ENCODE results near the gene AXIN1. TPM values are rescaled to one million over a fixed set of nuclear protein-coding genes. Genes with fewer than 3 reads are reported as not detected.

The AXIN1 gene
- total and polyA plus RNA-seq, 2 donors (not counting 3 experiments of a cell fraction or from before 2014, with no cell fraction given) = 8.3 to 21.9 TPM

- H3K9me1 ChIP-seq (replicated peaks; ENCODE audit: control insufficient read depth, extremely low read depth, insufficient read depth, low read length) = no peaks in the 10 kb centered on the region
- CTCF ChIA-PET = no interaction called here
- peaks cover 8% of the 10 kb centered on the region for H3K4me1 ChIP-seq (ENCODE audit: control insufficient read depth, extremely low read depth, insufficient read depth, low read length)
- BruUV-seq (replicated peaks) = no TSS peak
- H3K9me3 ChIP-seq (replicated peaks; ENCODE audit: control insufficient read depth, insufficient read depth, low read length) = no peaks in the 10 kb centered on the region
- POLR2A ChIA-PET = no interaction called here
- no peaks in the 10 kb centered on the region for H3K79me2 ChIP-seq (ENCODE audit: control insufficient read depth, insufficient read depth, low read length)
- H3K4me2 ChIP-seq (ENCODE audit: insufficient read depth, low read length) = no peak overlapping the region
- dilution Hi-C loops (cut with MboI; ENCODE audit: extremely low pct_ligation_motif_present, low sequenced_read_pairs) = no loop called here
- intact Hi-C loops (cut with micrococcal nuclease) = no loop called here
- H4K20me1 ChIP-seq (replicated peaks; ENCODE audit: control insufficient read depth, extremely low read depth, insufficient read depth, low read length) = no peaks in the 10 kb centered on the region
- DNase-seq (ENCODE audit: low read depth, low spot score) (no peak), FAIRE-seq (no peak)
- H3K27ac ChIP-seq (ENCODE audit: insufficient read depth, low read depth, low read length) = no peak overlapping the region
- TF ChIP-seq MAX (IDR thresholded peaks at IDR 0.05; ENCODE audit: insufficient read depth, insufficient read length) (no peak), CTCF (IDR thresholded peaks at IDR 0.05; ENCODE audit: extremely low read depth in 1 of 2, insufficient read depth in 1 of 2, low read depth in 1 of 2, low read length in 2 of 2) (no peak), POLR2A (IDR thresholded peaks at IDR 0.05; ENCODE audit: low read depth, low read length) (no peak), GATA2 (IDR thresholded peaks at IDR 0.05; ENCODE audit: insufficient read depth, insufficient read length, low read depth, low read length) (no peak), FOS (IDR thresholded peaks at IDR 0.05; ENCODE audit: borderline replicate concordance, insufficient read depth, low read length) (no peak), MYC (IDR thresholded peaks at IDR 0.05; ENCODE audit: low read depth, low read length) (no peak), EZH2 (IDR thresholded peaks at IDR 0.05; ENCODE audit: borderline replicate concordance, low read depth, low read length, severe bottlenecking) (no peak), JUN (IDR thresholded peaks at IDR 0.05; ENCODE audit: borderline replicate concordance, insufficient read depth, insufficient read length, low read depth) (no peak), POLR2AphosphoS5 (IDR thresholded peaks at IDR 0.05; ENCODE audit: insufficient read depth, low read depth, low read length) (no peak)
- H3K4me3 ChIP-seq (replicated peaks in 1 of 3; ENCODE audit: insufficient read depth in 1 of 3, low read depth in 1 of 3, low read length in 3 of 3) = no peak overlapping the region
- no peaks in the 10 kb centered on the region for H3K27me3 ChIP-seq (ENCODE audit: control insufficient read depth in 2 of 2, insufficient read depth in 2 of 2, low read length in 2 of 2)
- peaks cover 7 to 56% of the 10 kb centered on the region in 2 experiments for H3K36me3 ChIP-seq (ENCODE audit: control insufficient read depth in 2 of 2, extremely low read depth in 1 of 2, insufficient read depth in 2 of 2, low read length in 2 of 2)
- H3K9ac ChIP-seq (replicated peaks; ENCODE audit: extremely low read depth, insufficient read depth, low read length) = no peak overlapping the region
- H2AFZ ChIP-seq (ENCODE audit: low read depth, low read length) = no peak overlapping the region
Measured at GRCh38 chr16:372302-372983, 19.9 kb upstream of the AXIN1 start.

Measured in endothelial cell of umbilical vein (primary cell).